NCI-H748 (cell line): ENCODE results near the gene CACNA2D2.
A peak's percentile ranks its signal among the peaks of the same experiment; 100 is the strongest.

Experiments used
- DNase-seq: peaks from one replicate; lab custom pipeline; 2025; ENCODE audit not compliant: unreplicated experiment; lab: John Stamatoyannopoulos, UW

CACNA2D2 gene

GRCh38 chr3:50503504-50504342 lies at the start of gene CACNA2D2:
TSS of gene CACNA2D2 (minus strand) at chr3:50503634. CDS start at chr3:50503423, 211 bp downstream.
- DNase-seq, result peak; percentile 57

- DNase-seq, result no peak
Observed at GRCh38 chr3:50552598-50552997, 49.2 kb upstream of the CACNA2D2 start.

- DNase-seq, result no peak
Observed at GRCh38 chr3:50551681-50552435, 48.4 kb upstream of the CACNA2D2 start.

- no peak for DNase-seq
Observed at GRCh38 chr3:50551054-50551659, 47.7 kb upstream of the CACNA2D2 start.

GRCh38 chr3:50550079-50550736 lies 46.8 kb upstream of the CACNA2D2 start:
- peak; percentile 42 for DNase-seq

- DNase-seq, result no peak
Observed at GRCh38 chr3:50549226-50549625, 45.8 kb upstream of the CACNA2D2 start.

- no peak for DNase-seq
Observed at GRCh38 chr3:50545781-50546180, 42.3 kb upstream of the CACNA2D2 start.

- peak; percentile 45 for DNase-seq
Observed at GRCh38 chr3:50542177-50543034, 39.0 kb upstream of the CACNA2D2 start.

- DNase-seq, result no peak
Observed at GRCh38 chr3:50539356-50540286, 36.2 kb upstream of the CACNA2D2 start.

- no peak for DNase-seq
Observed at GRCh38 chr3:50537421-50538129, 34.1 kb upstream of the CACNA2D2 start.

GRCh38 chr3:50536471-50537180 lies 33.2 kb upstream of the CACNA2D2 start:
- DNase-seq, result no peak

- DNase-seq, result no peak
Observed at GRCh38 chr3:50534681-50535330, 31.4 kb upstream of the CACNA2D2 start.

GRCh38 chr3:50533807-50534461 lies 30.5 kb upstream of the CACNA2D2 start:
- no peak for DNase-seq

GRCh38 chr3:50533316-50533715 lies 29.9 kb upstream of the CACNA2D2 start:
- DNase-seq, result no peak

GRCh38 chr3:50532062-50532705 lies 28.8 kb upstream of the CACNA2D2 start:
- no peak for DNase-seq

- DNase-seq, result no peak
Observed at GRCh38 chr3:50531201-50531600, 27.8 kb upstream of the CACNA2D2 start.
